ENCODE results near the gene TMCC1. TPM values are rescaled to one million over a fixed set of nuclear protein-coding genes. Genes with fewer than 3 reads are reported as not detected.

The TMCC1 gene
- total and polyA plus RNA-seq, 2 donors (not counting 1 experiment from before 2014, with no cell fraction given), result 8.5 to 32.2 TPM

GRCh38 chr3:129708328-129708861 is 185.1 kb downstream of the TMCC1 start:
- Histone ChIP-seq H3K27ac (ENCODE audit: low read length in 2 of 2) (no peak overlapping the region), H3K9me3 (ENCODE audit: control extremely low read depth in 1 of 3, control insufficient read depth in 2 of 3, insufficient read depth in 1 of 3, low read length in 2 of 3) (no peaks in the 10 kb centered on the region), H4K20me1 (ENCODE audit: control insufficient read depth, insufficient read depth, low read length, poor library complexity, severe bottlenecking) (no peaks in the 10 kb centered on the region), H3K4me3 (ENCODE audit: control extremely low read depth in 1 of 5, extremely low read depth in 1 of 5, insufficient read depth in 1 of 5, low read depth in 2 of 5, low read length in 4 of 5) (no peak overlapping the region), H2AFZ (ENCODE audit: insufficient read depth, low read depth, low read length, poor library complexity, severe bottlenecking) (no peak overlapping the region), H3K4me2 (replicated peaks; ENCODE audit: low read depth, low read length, poor library complexity, severe bottlenecking) (no peak overlapping the region), H3K9ac (ENCODE audit: low read length) (no peak overlapping the region), H3K4me1 (ENCODE audit: control insufficient read depth in 2 of 2, insufficient read depth in 2 of 2, low read length in 2 of 2) (no peaks in the 10 kb centered on the region), H3K27me3 (replicated peaks in 1 of 4; ENCODE audit: control extremely low read depth in 1 of 4, control insufficient read depth in 3 of 4, insufficient read depth in 4 of 4, low read length in 3 of 4) (no peaks in the 10 kb centered on the region), H3K79me2 (ENCODE audit: control insufficient read depth, insufficient read depth, low read length) (peaks cover 4% of the 10 kb centered on the region), H3K36me3 (replicated peaks in 1 of 2; ENCODE audit: control extremely low read depth in 1 of 2, control insufficient read depth in 1 of 2, extremely low read depth in 1 of 2, insufficient read depth in 2 of 2, low read length in 1 of 2) (no peaks in the 10 kb centered on the region)
- Mint-ChIP-seq H3K27me3 (no peaks in the 10 kb centered on the region), H3K27ac (no peak overlapping the region), H3K9me3 (ENCODE audit: insufficient read depth) (no peaks in the 10 kb centered on the region), H3K4me1 (no peaks in the 10 kb centered on the region), H3K4me3 (no peak overlapping the region)
- no peak for DNase-seq
- ChIA-PET CTCF (interaction anchor here (0.8 kb wide), 1 partner anchor 740 kb away, joined by 5 read pairs; no protein-coding TSS in a partner anchor), POLR2A (no interaction called here)
- no peak for ATAC-seq (ENCODE audit: low read depth)
- TF ChIP-seq EZH2 (IDR thresholded peaks at IDR 0.05; ENCODE audit: borderline replicate concordance, insufficient read depth, low read depth, low read length, poor library complexity, severe bottlenecking) (no peak), CTCF (IDR thresholded peaks at IDR 0.05) (no peak)
- intact Hi-C loops (cut with micrococcal nuclease), result no loop called here
- WGBS (ENCODE audit: insufficient coverage), result no CpG with 5 or more reads among the region's 1 CpG

GRCh38 chr3:129705274-129705673 is 188.2 kb downstream of the TMCC1 start:
- Mint-ChIP-seq H3K27ac (no peak overlapping the region), H3K27me3 (no peaks in the 10 kb centered on the region), H3K4me1 (no peaks in the 10 kb centered on the region), H3K4me3 (no peak overlapping the region), H3K9me3 (ENCODE audit: insufficient read depth) (no peaks in the 10 kb centered on the region)
- no peak overlapping the region for H3K4me2 ChIP-seq (replicated peaks; ENCODE audit: low read depth, low read length, poor library complexity, severe bottlenecking)
- ChIA-PET POLR2A (no interaction called here), CTCF (interaction anchor here (0.6 kb wide), 2 partner anchors 11 to 56 kb away, joined by 3 to 4 read pairs; no protein-coding TSS in a partner anchor)
- no peaks in the 10 kb centered on the region for H3K9me3 ChIP-seq (ENCODE audit: control extremely low read depth in 1 of 3, control insufficient read depth in 2 of 3, insufficient read depth in 1 of 3, low read length in 2 of 3)
- H4K20me1 ChIP-seq (ENCODE audit: control insufficient read depth, insufficient read depth, low read length, poor library complexity, severe bottlenecking), result no peaks in the 10 kb centered on the region
- H3K79me2 ChIP-seq (ENCODE audit: control insufficient read depth, insufficient read depth, low read length), result peaks cover 4% of the 10 kb centered on the region
- no peak overlapping the region for H3K9ac ChIP-seq (ENCODE audit: low read length)
- DNase-seq (no peak), ATAC-seq (ENCODE audit: low read depth) (no peak)
- H3K27me3 ChIP-seq (replicated peaks in 1 of 4; ENCODE audit: control extremely low read depth in 1 of 4, control insufficient read depth in 3 of 4, insufficient read depth in 4 of 4, low read length in 3 of 4), result no peaks in the 10 kb centered on the region
- no peak overlapping the region for H3K4me3 ChIP-seq (ENCODE audit: control extremely low read depth in 1 of 5, extremely low read depth in 1 of 5, insufficient read depth in 1 of 5, low read depth in 2 of 5, low read length in 4 of 5)
- no peak overlapping the region for H2AFZ ChIP-seq (ENCODE audit: insufficient read depth, low read depth, low read length, poor library complexity, severe bottlenecking)
- H3K36me3 ChIP-seq (replicated peaks in 1 of 2; ENCODE audit: control extremely low read depth in 1 of 2, control insufficient read depth in 1 of 2, extremely low read depth in 1 of 2, insufficient read depth in 2 of 2, low read length in 1 of 2), result no peaks in the 10 kb centered on the region
- no peak overlapping the region for H3K27ac ChIP-seq (ENCODE audit: low read length in 2 of 2)
- TF ChIP-seq EZH2 (IDR thresholded peaks at IDR 0.05; ENCODE audit: borderline replicate concordance, insufficient read depth, low read depth, low read length, poor library complexity, severe bottlenecking) (no peak), CTCF (IDR thresholded peaks at IDR 0.05) (no peak)
- intact Hi-C loops (cut with micrococcal nuclease), result no loop called here
- 100% methylated on average over 1 of the region's 3 CpGs for WGBS (ENCODE audit: insufficient coverage)
- no peaks in the 10 kb centered on the region for H3K4me1 ChIP-seq (ENCODE audit: control insufficient read depth in 2 of 2, insufficient read depth in 2 of 2, low read length in 2 of 2)

Data from B cell (primary cell).